ENCODE data around the gene CMSS1.
"Not testable (repeated sequence)": the region's sequence is repeated elsewhere in the genome, so short reads cannot be mapped to it uniquely, and the experiment has no call there.

CMSS1 gene

DNA sequence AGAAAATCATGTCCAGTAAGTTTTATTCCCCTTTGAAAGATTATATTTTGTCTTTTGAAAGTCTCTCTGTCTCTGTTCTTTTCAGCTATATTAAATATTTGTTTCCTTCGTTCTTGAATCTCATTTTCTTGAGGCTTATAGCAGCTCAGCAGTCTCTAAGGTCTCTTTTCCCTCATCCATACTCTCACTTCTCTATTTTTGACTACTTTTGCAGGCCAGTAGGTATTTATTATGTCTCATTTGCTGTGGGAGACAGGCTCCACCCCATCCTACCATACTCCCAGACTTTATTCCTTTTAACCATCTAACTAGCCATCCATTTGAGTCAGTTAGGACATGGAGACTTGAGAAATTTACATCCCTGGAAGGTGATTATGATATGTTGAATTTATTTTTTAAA is 225.6 kb downstream of the CMSS1 start:
- H3K4me3 ChIP-seq (ENCODE audit: low read depth, low read length) = no peak overlapping the region

DNA sequence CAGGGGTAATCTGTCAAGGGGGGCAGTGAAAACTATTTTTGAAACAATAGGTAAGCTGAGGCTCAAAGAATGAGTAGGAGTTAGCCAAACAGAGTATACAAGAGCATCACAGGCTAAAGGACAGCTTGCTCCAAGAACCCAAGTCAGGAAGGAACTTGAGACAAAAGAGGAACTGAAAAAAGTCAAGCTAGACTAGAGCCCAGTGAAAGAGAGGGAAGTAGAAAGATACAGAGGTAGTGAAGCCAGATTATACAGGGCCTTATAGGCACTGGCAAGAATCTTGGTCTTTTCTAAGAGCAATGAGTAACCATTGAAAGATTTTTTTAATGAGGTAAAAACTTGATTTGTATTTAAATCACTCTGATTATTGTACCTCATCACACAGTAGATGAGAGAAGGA is 226.7 kb downstream of the CMSS1 start:
- H3K4me3 ChIP-seq (ENCODE audit: low read depth, low read length) = no peak overlapping the region

DNA sequence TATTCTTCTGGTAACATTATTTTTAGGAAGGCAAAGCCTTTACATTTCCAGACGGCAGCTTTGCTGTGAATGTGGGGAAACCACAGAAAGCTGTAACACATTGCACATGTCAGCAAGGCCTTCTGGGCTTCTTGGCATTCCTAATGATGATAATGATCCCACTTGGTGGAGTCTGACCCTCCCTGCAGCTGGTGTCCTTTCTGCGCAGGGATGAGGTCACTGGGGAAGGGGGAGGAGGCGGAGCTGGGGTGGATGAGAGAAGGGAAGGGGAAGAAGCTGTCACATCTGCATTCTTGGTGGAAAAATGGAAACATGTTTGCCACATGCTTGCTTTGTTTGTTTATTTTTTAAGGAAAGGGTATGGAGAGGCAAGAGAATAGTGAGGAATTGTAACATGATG is 228.0 kb downstream of the CMSS1 start:
- no peak overlapping the region for H3K4me3 ChIP-seq (ENCODE audit: low read depth, low read length)

DNA sequence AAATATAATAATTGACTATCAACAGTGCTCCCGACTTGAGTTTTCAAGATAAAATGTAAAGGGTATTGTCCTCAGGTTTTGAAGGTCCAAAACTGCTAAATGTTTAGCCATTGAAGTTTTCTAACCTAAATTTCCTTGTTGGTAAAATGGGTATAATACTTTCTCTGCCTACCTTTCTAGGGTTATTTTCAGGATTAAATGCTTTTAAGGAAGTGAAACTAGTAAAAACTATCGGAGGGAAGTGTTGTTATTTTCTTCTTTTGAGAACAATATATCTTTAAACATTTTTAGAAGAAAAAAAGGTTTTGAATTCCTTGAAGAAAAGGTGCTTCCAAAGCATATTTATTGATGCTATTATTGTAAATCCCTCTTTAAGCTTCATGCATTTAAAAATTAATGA is 229.3 kb downstream of the CMSS1 start:
- no peak overlapping the region for H3K4me3 ChIP-seq (ENCODE audit: low read depth, low read length)

DNA sequence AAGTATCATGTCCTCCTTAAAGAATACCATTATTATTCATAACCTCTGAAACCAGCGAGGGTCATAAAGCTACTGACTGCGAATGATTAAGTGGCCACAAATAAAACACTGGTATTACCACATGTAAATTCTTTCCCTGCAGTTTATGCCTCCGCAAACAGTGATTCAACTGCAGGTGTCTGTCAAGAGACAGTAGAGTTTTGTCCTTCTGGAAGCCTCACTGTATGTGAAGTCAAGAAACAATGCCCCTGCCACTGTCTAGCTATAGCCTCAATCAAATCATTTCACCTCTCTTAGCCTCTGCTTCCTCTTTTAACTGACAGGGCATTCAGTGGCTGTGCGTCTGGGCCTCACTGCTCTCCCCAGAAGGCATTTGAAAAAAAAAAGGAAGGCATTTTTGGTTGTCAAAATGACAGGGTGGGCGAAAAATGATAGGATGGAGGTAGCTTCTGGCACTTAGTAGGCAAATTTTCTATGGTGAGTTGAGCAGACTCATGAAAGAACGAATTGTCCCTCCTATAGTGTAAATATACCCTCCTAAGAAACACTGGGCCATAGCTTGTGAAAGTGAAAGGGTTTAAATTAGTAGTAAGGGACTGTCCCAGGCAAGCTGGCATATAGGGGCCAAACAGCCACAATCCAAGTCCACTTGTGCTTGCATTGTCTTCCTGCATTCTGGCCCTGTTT is 229.9 kb downstream of the CMSS1 start:
- no peak overlapping the region for H3K4me3 ChIP-seq (ENCODE audit: low read depth, low read length)

DNA sequence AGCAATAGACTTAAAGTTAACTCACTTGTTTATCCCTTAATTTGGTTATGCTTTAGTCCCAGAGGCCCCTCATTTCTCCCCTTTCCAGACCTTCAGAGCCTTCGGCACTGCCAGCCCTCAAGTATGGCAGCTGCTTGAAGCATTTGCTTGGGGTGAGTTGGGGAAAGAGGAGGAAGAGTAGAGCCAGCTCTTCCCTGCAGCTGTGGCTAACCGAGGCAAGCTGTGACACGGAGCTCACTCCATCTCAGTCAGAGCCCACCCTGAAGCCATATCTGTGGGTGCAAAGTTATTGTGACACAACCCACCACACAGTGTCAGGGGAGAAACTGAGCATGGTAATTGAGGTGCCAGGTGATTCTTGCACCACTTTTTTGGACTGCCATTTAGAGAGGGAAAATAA is 230.6 kb downstream of the CMSS1 start:
- no peak overlapping the region for H3K4me3 ChIP-seq (ENCODE audit: low read depth, low read length)

DNA sequence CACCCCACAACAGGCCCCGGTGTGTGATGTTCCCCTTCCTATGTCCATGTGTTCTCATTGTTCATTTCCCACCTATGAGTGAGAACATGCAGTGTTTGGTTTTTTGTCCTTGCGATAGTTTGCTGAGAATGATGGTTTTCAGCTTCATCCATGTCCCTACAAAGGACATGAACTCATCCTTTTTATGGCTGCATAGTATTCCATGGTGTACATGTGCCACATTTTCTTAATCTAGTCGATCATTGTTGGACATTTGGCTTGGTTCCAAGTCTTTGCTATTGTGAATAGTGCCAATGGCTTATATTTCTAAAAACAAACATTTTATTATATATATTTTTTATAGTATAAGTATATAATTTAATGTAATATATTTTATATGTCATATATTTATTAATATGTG is 233.9 kb downstream of the CMSS1 start:
- not testable (repeated sequence) for H3K4me3 ChIP-seq (ENCODE audit: low read depth, low read length)

DNA sequence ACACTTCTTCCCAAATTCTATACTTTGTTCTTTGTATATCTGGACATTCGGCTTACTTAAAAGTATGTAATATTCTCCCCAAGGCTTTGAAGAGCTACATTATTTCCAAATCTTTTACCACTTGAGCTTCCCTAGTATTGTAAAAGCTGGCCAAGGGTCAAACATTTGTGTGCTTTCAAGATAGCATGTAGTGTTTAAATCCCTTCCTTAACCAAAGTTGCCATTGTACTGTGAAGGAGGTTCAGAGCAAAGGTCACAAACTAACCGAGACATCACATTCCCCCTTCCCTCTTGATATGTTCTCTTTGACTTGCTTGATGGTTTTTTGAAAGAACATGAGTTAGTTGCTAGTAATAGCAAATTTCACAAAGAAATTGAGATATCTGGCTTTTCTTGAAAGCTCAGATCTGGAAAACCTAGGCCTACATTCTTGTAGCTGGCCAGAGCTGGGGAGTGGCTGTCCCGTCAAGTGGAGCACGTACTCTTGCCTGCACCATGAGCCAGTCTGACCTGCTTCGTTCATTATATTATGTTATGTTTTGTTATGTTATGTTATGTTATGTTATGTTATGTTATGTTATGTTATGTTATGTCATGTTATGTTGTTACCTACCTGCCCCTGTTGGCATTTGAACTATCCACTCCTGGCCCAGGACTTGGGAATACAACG is 236.4 kb downstream of the CMSS1 start:
- no peak overlapping the region for H3K4me3 ChIP-seq (ENCODE audit: low read depth, low read length)

DNA sequence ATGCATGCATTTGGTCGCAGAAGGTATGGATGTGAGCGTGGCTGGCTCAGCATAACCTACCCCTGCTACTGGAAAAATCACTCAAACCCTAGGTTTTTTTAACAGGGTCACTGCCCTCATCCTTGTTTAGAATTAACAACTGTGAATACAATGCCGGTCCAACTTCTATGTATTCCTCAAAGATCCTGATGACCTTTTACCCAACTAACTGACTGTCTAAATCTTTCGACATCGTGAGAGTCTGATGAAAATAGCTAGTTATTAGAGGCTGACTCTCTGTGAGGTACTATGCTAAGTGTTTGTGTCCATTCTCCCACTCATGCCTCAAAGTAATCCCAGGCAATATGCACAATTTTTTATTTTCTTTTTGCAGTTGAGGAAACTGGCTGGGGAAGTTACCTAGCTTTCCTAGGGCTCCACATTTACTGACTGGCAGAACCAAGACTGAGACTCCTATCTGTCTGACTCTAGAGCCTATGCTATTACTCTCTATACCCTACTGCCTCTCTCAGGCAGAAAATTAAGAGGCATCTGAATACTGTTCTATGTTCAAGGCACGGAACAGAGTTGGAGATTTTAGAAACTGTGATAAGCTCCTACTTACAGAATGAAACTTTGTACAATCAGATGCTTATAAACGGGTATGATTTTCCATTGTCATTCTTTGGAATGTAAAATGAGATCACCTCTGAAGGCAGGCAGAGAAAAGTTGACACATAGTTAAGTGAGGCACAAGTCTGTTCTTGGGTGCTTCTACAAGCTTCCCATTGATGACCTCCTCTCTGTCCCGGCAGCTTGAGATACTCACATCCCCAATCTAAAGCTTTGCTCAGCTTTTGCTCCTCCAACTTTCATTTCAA is 240.3 kb downstream of the CMSS1 start:
- no peak overlapping the region for H3K4me3 ChIP-seq (ENCODE audit: low read depth, low read length)

DNA sequence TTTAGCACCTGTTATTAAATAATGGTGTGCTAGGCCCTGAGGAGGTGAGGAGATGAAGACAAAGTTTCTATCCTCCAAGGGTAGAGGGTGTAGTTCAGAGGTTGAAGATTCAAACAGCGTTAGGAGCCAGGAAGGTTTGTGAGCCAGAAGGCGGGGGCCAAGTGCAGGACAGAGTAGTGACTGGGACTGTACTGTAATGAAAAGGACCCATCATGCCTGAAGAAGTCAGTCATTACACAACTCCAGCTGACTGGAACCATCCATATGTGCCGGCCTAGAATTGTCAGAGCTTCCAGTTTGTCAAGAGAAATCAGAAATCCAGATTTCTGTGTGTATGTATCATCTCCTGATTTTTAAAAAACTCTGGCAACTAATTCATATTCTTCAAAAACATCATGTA is 241.8 kb downstream of the CMSS1 start:
- H3K4me3 ChIP-seq (ENCODE audit: low read depth, low read length) = no peak overlapping the region

DNA sequence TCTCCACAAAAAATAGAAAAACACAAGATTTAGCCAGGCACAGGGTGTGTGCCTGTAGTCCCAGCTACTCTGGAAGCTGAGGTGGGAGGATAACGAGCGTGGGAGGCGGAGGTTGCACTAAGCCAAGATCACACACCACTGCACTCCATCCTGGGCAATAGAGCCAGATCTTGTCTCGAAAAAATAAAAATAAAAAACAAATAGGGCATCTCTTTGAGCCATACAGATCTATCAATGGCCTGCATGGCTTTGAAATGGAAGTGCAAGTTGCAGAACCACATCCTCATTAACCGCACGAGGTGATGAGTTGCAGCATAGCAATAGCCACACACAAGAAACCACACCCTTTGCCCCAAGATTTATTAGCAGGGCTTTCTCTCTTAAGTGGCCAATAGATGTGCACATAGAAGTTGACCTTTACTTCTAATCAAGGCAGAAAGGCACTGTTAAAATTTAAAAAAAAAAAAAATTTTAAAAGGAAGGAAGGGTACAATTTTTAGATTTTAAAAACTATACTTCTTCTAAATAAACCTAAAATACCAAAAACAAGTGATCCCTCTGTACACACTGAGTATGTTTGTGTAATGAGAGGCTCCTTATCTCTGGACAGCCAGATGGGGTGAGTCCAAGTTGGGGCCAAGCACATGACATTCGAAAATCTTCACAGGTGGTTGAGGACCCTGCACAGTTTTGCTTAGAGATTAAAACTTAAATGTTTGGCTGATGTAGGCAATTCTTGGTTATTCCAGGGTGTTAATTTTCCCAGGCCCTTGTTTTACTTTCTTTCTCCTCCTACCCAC is 243.2 kb downstream of the CMSS1 start:
- H3K4me3 ChIP-seq (ENCODE audit: low read depth, low read length) = no peak overlapping the region

DNA sequence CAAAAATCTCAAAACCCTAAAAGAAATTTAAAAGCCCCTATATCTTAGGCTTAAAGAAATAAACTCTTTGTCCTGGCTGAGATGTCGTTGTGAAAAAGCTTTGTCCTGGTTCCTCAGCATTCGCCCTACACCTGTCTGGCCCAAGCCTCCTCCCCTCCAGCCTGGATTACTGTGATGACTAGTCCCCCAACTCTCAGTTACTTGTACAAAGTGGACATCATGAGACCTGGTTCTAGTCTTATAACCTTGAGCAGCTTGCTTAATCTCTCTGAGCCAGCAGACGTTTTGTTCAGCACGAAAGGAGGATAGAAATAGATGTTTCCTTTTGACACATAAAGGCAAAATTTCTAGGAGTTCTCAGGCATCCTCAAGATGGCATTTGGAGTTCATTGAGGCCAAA is 245.0 kb downstream of the CMSS1 start:
- no peak overlapping the region for H3K4me3 ChIP-seq (ENCODE audit: low read depth, low read length)

DNA sequence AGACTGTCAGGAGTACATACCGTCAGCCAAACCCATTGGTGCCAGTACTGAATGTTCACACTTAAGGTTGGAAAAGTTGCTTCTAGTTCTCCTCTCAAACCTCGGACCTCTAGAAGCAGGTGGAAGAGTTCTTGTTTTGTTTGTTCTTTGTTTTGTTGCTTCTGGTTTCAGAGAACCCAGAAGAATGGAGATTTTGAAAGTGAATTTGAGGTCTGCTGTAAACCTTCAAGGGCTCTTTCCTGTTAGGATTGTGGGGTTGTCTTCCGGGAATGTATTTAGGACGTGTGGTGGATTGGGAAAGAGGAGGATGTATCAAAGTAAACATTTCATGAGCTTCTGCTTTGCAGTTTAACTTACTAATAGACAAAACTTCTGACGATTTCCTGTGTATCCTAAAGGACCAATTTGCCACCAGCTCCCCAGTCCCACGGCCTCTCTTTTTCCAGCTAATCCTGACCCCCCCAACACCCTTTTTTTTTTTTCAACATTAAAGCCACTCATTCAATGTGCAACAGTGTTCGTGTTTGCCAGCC is 246.3 kb downstream of the CMSS1 start:
- no peak overlapping the region for H3K4me3 ChIP-seq (ENCODE audit: low read depth, low read length)

DNA sequence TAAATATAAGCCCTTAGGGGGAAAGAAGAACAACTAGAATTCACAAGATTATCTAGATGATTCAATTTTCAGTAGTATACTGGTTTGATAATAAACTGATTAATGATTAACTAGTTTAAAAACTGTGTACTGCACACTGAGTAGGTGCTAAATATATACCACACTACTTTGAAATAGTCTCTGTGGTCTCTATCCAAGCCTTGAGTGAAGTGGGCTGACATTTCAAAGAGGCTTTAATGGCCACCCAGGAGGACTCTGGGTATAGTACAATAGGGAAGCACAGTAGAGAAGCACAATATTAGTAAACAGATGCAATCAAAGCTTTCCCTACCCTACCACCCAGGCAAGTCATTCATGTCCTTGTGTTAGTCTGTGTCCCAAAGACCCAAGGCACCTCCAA is 249.9 kb downstream of the CMSS1 start:
- H3K4me3 ChIP-seq (ENCODE audit: low read depth, low read length) = no peak overlapping the region

DNA sequence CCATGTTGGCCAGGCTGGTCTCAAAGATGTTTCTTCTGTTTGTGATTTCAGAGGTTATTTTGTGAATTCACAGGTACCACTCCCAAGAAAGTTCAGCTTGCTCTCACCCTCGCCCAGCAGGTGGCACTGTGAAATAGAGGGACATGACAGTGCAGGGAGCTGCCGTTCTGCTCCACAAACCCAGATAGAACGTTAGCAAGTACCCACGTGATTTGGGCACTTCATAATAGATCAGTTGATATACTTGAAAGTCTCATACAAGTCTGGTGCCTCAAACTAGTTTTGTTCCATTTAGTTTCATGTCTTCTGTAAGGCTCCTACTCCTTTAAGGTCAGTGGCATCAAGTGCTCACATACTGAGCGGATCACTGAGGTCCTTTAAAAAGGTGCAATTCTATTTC is 251.2 kb downstream of the CMSS1 start:
- H3K4me3 ChIP-seq (ENCODE audit: low read depth, low read length) = no peak overlapping the region

DNA sequence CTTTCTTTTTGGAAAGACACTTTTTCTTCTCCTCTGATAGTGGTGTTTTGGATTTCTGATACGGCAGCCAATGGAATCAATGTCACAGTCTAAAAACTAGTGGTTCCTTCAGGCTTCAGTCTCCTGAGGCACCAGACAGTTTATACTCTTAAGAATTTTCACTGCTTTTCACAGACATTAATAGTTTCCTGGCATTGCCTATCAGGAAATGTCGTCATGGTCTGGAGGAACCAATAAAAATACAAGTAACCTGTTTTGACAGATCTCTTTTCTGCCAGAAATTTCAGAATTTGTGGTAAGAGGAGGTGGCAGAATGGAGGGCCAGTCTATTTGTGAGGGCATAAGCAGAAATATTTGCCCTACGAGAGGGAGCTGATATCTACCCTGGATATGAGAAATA is 251.8 kb downstream of the CMSS1 start:
- no peak overlapping the region for H3K4me3 ChIP-seq (ENCODE audit: low read depth, low read length)

DNA sequence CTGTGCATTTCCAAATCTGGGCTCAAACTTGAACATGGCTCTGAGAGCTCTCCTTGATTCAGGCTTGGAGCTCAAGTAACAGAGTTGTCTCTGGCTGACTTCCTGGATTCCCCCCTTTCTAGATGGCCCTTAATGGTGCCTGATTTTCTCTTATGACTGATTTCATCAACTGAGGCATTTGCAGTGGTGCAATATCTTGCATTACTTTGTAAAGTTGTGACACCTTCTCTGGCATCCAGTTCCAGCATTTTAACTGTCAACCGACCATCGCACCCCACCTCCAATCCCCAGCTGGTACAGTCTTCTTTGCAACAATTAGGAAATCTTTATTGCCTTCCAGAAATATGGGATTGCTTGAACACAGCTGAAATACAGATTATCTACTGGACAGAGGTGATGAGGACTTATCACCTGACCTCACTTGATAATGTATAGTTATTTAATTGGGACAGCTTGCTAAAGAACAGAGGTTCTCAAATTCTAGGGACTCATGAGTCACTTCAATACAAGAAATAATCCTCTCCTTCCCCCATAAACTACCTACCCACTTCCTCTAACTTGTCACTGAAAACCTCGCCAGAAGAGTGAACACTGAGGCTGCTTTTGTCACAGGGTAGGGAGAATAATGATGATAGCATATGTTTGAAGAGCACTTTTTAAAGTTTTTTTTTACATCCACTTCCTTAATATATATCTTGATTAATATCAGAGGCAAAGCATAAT is 254.8 kb downstream of the CMSS1 start:
- no peak overlapping the region for H3K4me3 ChIP-seq (ENCODE audit: low read depth, low read length)

DNA sequence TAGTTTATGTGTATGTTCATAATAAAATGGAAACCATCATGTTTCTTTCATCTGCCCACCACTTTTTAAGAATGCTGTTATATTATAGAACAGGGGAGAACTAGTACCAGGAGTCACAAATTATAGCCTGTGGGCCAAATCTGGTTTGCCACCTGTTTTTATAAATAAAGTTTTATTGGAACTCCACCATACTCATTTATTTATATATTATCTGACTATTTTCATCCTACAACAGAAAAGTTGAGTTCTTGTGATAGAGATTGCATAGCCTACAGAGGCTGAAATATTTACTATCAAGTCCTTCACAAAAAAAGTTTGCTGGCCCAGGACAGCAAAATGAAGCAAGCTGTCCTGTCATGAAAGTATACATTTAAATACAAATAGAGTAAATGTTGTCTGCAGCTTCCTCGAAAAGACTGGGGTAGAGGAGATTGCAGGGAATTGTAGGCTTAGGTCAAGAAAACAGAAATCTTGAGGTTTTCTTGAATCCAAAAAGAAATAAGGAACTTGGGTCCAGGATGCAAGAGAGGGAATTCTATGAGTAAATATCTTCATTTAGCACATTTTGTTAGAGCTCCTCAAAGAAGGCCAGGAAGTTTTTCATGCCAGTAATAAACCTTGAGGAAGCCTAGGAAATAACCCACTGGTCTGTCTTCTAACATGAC is 255.5 kb downstream of the CMSS1 start:
- no peak overlapping the region for H3K4me3 ChIP-seq (ENCODE audit: low read depth, low read length)

DNA sequence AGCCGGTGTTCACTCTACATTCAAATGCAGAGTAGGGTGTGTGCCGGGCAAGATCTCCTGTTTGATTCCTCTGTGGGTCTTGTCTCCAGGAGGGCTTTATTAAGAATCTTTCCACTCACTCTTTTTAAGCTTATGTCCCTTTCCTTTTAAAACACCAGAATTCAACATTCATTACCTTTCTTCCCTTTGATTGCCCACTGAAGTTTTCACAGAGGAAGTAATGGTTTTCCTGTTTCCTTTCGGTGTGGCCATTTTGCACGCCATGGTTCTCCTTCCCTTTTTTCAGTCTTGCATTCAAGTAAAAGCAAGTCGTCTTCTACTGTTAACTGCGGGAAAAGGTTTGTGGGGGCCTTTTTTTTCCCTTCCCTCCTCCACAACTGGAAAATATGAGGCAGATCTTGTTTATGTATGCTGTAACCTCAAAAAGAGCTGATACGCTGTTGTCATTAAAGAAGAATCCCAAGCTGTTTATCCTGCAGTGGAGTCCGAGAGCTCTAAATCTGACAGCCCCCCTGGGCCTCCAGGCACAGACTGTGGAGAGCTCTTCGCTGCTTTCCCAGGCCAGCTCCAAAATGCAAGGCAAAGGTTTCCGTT is 256.1 kb downstream of the CMSS1 start:
- H3K4me3 ChIP-seq (ENCODE audit: low read depth, low read length) = no peak overlapping the region
